RWPE1 (cell line): ENCODE data around the gene PLEKHM3.

Experiments
- CTCF ChIA-PET: fragments of 350-600 bp; sonication (Branson Sonifier 250); formaldehyde crosslinking; extraction: SDS; loops from one replicate; lab custom pipeline; 2021; lab: Yijun Ruan, JAX
- POLR2A ChIA-PET: fragments of 400-600 bp; formaldehyde crosslinking; extraction: SDS; loops from one replicate; lab custom pipeline; 2020; ENCODE audit warnings: antibody characterized with exemption; ENCODE audit not compliant: low non-redundant PET; lab: Yijun Ruan, JAX
- DNase-seq: peaks from one replicate; pipeline ENCODE4 v3.0.0; 2012; ENCODE audit warnings: low spot score
- H3K27ac ChIP-seq: fragments of 450-650 bp; 2 replicates; pipeline ENCODE4 v1.5.1; 2017
- CTCF ChIP-seq: fragments of 450-650 bp; conservative IDR thresholded peaks from 2 replicates; pipeline ENCODE4 v1.5.1; 2017; ENCODE audit warnings: low read depth, mild to moderate bottlenecking

Gene PLEKHM3

GRCh38 chr2:208000701-208001395, 24.5 kb downstream of the PLEKHM3 start:
- no peak for TF ChIP-seq CTCF
- ChIA-PET POLR2A (no interaction called here), CTCF (interaction anchor here (0.9 kb wide), 1 partner anchor 27 kb away, joined by 6 read pairs; no protein-coding TSS in a partner anchor)
- peak; percentile 25 for DNase-seq
- no peak overlapping the region for H3K27ac ChIP-seq

GRCh38 chr2:207996848-207997247, 28.5 kb downstream of the PLEKHM3 start:
- no peak overlapping the region for H3K27ac ChIP-seq
- POLR2A ChIA-PET = no interaction called here
- CTCF ChIA-PET = interaction anchor here (0.7 kb wide), 1 partner anchor 106 kb away, joined by 9 read pairs; no protein-coding TSS in a partner anchor

GRCh38 chr2:207995887-207996286, 29.4 kb downstream of the PLEKHM3 start:
- CTCF ChIA-PET = no interaction called here
- POLR2A ChIA-PET = no interaction called here

More at GRCh38 chr2:207996848-207997247, 28.5 kb downstream of the PLEKHM3 start:
- DNase-seq = no peak
- no peak for TF ChIP-seq CTCF

GRCh38 chr2:207993151-207993763, 32.1 kb downstream of the PLEKHM3 start:
- ChIA-PET CTCF (interaction anchor here (0.7 kb wide), 1 partner anchor 68 kb away, joined by 6 read pairs; no protein-coding TSS in a partner anchor), POLR2A (no interaction called here)
- no peak for TF ChIP-seq CTCF
- DNase-seq = peak; percentile 45
- no peak overlapping the region for H3K27ac ChIP-seq

More at GRCh38 chr2:207995887-207996286, 29.4 kb downstream of the PLEKHM3 start:
- no peak overlapping the region for H3K27ac ChIP-seq
- no peak for TF ChIP-seq CTCF
- DNase-seq = no peak

GRCh38 chr2:207991944-207992343, 33.4 kb downstream of the PLEKHM3 start:
- no peak overlapping the region for H3K27ac ChIP-seq
- DNase-seq = no peak
- no peak for TF ChIP-seq CTCF
- ChIA-PET CTCF (no interaction called here), POLR2A (no interaction called here)

GRCh38 chr2:207990784-207991183, 34.5 kb downstream of the PLEKHM3 start:
- TF ChIP-seq CTCF = no peak
- ChIA-PET POLR2A (interaction anchor here (0.5 kb wide), 1 partner anchor 45 kb away, joined by 3 read pairs; no protein-coding TSS in a partner anchor), CTCF (no interaction called here)
- no peak overlapping the region for H3K27ac ChIP-seq
- DNase-seq = no peak
